HG03175 (cell line): ENCODE measurements around the gene TAL1.

Experiments
- ATAC-seq: cut with Tn5 transposase; IDR thresholded peaks from one replicate; pipeline ENCODE4 v1.9.1; 2021; ENCODE audit warnings: mild to moderate bottlenecking, moderate library complexity; ENCODE audit not compliant: unreplicated experiment

Gene TAL1

GRCh38 chr1:47229886-47230691 is 1.9 kb downstream of the TAL1 start:
- ATAC-seq, result no peak

GRCh38 chr1:47229031-47229885 is 2.8 kb downstream of the TAL1 start:
- ATAC-seq, result no peak

- ATAC-seq, result no peak
Measured at GRCh38 chr1:47228644-47229030, 3.4 kb downstream of the TAL1 start.

- ATAC-seq, result no peak
Measured at GRCh38 chr1:47227341-47228232, 4.4 kb downstream of the TAL1 start.

GRCh38 chr1:47226839-47227215 is 5.2 kb downstream of the TAL1 start:
- ATAC-seq, result no peak

GRCh38 chr1:47226121-47226838 is 5.7 kb downstream of the TAL1 start:
- ATAC-seq, result no peak

DNA sequence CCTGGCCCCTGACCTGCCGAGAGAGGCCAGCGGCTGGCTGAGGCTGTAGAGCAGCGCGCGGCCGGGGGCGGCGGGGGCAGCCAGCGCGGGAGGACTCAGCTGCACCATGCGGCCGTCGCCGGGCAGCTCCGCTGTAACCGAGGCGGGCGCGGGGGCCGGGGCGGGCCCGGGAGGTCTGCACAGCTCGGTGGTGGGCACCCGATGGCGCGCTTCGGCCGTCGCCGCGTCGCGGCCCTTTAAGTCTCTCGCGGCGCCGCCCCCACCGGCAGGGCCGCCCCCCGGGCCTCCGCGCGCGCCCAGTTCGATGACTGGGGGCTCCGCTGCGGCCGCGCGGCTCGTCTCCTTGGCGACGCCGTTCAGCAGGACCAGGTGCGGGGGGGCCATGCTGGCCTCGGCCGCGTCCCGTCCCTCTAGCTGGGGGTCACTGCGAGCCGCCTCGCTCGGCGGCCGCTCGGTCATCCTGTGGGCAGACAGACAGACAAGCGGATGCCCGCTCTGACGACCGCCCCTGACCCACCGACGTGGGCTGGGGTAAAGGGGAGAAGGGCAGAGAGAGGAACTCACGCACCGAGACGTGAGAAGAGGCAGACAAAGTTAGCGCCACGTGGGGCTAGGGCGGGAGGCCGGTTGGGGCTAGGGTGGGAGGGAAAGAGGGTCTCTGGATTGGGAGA is 6.5 kb downstream of the TAL1 start:
- no peak for ATAC-seq

DNA sequence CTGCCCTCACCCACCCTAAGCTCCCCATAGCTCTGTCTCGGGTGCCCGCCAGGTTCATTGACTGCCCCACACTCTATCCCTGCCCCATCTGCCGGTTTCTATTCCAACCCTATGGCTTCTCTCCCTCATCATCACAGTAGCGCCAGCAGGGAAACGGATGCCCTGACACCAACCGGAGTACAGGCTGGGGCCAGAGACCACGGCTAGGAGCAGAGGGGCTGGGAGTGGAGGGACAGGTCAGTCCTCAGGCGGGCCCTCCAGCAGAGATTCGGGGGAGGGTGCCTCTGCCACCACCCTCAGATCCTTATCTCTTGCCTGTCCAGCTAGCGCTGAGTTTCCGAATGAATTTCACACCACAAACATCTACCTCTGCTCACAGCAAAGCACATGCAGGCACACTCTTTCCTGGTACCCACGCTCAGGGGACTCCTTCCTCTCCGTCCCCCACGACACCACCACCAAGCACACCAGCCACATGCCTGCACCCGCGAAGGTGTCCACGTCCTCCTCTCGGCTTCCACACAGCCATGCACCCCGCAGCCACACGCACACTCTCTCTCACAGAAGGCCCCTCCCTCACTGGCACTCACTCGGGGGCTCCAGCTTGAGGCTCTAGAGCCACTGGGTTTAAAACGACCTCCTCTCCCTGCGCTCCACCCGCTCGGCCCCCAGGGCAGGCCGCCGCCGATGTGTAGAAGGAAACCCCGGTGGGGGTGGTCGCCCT is 7.2 kb downstream of the TAL1 start:
- no peak for ATAC-seq

DNA sequence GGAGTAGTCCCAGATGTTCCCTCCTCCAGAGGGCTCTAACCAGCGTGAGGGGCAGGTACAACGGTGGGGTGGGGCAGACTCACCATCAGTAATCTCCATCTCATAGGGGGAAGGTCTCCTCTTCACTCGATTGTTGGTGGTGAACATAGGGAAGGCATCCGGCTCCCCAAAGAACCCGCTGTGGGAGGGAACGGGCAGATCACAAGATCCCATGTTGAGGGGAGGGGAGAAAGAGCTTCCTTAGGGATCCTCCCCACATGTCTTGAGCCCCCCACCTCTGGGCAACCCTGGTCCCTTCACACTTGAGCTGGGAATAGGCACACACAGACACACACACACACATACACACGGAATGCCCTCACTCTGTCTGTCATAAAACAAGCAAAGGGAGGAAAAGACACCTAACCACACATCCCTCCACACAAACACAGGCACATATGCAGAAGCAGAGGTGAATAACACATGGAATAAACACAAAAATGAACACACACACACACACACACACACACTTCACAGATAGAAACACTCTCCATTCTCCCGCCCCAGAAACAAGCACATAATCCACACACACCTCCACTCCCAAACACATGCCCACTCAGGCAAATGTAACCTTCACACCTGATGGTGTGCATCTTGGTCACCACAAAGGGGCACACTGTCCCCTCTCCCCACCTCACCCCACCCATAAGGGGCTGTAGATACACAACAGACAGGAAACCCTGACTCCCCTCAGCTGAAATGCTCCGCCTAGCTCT is 7.9 kb downstream of the TAL1 start:
- no peak for ATAC-seq

- ATAC-seq, result no peak
Measured at GRCh38 chr1:47223174-47223920, 8.7 kb downstream of the TAL1 start.

GRCh38 chr1:47222476-47222875 is 9.5 kb downstream of the TAL1 start:
- ATAC-seq, result no peak

GRCh38 chr1:47219590-47220220 is 12.3 kb downstream of the TAL1 start:
- no peak for ATAC-seq

DNA sequence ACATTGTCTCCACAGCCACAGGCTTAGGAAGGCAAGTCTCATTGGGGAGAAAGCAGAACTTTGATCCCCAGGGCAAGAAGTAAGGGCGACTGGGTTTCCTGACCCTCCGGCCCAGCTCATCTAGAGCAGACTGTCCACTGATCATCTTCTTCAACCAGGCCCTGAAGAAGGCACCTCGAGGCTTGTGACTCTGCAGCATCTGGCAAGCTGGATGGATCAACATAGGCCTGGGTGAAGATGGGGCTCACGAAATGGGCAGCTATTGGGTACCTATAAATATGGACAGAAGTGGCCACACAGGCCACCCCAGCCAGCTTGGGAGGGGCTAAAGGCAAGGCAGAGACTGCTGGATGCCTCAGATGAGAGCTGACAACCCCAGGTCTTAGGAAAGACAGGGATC is 13.0 kb downstream of the TAL1 start:
- no peak for ATAC-seq

DNA sequence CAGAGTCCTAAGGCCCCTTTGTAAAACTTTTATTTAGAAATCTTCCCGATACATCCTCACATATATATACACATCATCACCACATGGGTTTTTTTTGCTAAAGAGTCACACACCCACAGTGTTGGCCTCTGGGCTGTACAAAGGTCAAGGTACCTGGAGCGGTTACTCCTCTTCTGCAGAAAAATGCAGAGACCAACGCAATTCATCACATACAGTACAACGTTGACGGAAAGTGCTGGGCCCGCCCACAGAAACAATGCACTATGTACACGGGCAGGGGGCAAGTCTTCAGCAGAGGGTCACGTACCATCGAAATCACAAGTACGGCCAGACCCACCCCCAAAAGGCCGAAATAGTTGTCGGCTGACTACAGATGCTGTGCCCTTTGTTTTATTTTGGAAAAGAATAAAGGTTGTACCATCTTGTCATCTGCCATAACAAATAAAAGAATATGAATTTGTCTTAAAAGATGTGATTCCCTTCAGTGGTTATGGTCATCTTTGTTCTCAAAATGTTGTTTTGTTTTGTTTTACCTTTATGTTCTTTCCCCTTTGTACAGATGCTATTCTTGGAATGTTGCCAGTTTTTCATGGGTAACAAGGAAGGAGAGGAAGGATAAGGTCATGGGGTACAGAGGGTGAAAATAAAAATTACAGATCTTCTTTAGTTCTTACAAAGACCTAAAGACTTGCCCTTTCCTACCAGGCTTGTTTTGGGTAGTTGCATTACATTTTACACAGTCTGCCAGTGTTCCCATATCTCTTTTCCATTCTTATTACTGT is 15.6 kb downstream of the TAL1 start:
- ATAC-seq, result no peak

DNA sequence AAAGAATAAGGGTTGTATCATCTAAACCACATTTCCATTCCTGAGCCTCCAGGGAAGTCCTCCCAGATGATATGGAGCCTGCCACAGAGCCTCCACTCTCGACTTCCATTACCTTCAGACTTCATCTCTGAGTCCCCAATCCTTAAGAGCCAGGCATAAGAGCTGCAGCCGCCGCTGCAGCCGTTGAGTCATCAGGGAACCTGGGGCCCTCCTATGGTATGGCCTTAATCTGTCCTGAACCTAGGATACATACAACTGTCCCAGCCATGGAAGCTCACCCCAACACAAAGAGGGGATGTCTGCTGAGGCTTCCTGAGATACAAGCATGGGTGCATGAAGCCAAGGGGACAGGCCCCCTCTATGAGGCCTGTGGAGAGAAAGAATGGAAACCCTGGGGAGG is 16.3 kb downstream of the TAL1 start:
- ATAC-seq, result no peak

GRCh38 chr1:47214549-47214948 is 17.5 kb downstream of the TAL1 start:
- ATAC-seq, result no peak
